SK-N-SH (cell line): ENCODE data around the gene SHB. TPM values are rescaled to one million over a fixed set of nuclear protein-coding genes. Genes with fewer than 3 reads are reported as not detected.

Source experiments
- CTCF ChIA-PET: fragments of 300-600, 350-600 bp; formaldehyde crosslinking; extraction: SDS; loops from one replicate; lab custom pipeline; 2021; lab: Yijun Ruan, JAX
- POLR2A ChIA-PET: fragments of 350-600 bp; sonication (Branson Sonifier 250); formaldehyde crosslinking; extraction: SDS; loops from one replicate; lab custom pipeline; 2020; ENCODE audit warnings: antibody characterized with exemption, inconsistent platforms; lab: Yijun Ruan, JAX
- DNase-seq: peaks from one replicate; pipeline ENCODE4 v3.0.0; 2012
- H2AFZ ChIP-seq: fragments of 200-600 bp; sonication (generic); 2 replicates; pipeline ENCODE4 v1.8.1; 2016; ENCODE audit warnings: antibody characterized with exemption, mild to moderate bottlenecking, low read depth
- H3F3A ChIP-seq: fragments of 200-600 bp; sonication (generic); replicated peaks from 2 replicates; pipeline ENCODE3; 2016; ENCODE audit warnings: antibody characterized with exemption, mild to moderate bottlenecking; ENCODE audit not compliant: insufficient read depth
- H3K27ac ChIP-seq, 2 experiments: fragments of 200-500 bp in 1 of 2; fragments of 200-600 bp in 1 of 2; sonication (Bioruptor generic) in 1 of 2; sonication (generic), shearing (Covaris generic) in 1 of 2; 2 replicates each; pipeline versions ENCODE4 v1.5.1 to v1.6.1; 2014 to 2016; ENCODE audit warnings: low read depth in 2 of 2, inconsistent platforms in 1 of 2, low read length in 1 of 2, mild to moderate bottlenecking in 1 of 2, mixed read lengths in 1 of 2
- H3K27me3 ChIP-seq: fragments of 200-600 bp; sonication (generic), shearing (Covaris generic); 2 replicates; pipeline ENCODE4 v1.6.1; 2016; ENCODE audit warnings: mixed run types; ENCODE audit not compliant: insufficient read depth
- H3K36me3 ChIP-seq, 2 experiments: fragments of 200-500 bp in 1 of 2; fragments of 200-600 bp in 1 of 2; sonication (Bioruptor generic) in 1 of 2; sonication (generic) in 1 of 2; replicated peaks in 1 of 2; 2 replicates each; pipeline versions ENCODE3 to v1.5.1; 2014 to 2016; ENCODE audit warnings: low read length in 1 of 2, mild to moderate bottlenecking in 1 of 2; ENCODE audit not compliant: insufficient read depth in 2 of 2, control insufficient read depth in 1 of 2
- H3K4me1 ChIP-seq, 2 experiments: fragments of 200-500 bp in 1 of 2; fragments of 200-600 bp in 1 of 2; sonication (Bioruptor generic) in 1 of 2; sonication (generic), shearing (Covaris generic) in 1 of 2; 2 replicates each; pipeline versions ENCODE4 v1.5.1 to v1.6.1; 2014 to 2016; ENCODE audit warnings: low read depth in 1 of 2, low read length in 1 of 2, mixed run types in 1 of 2; ENCODE audit not compliant: insufficient read depth in 2 of 2, control insufficient read depth in 1 of 2
- H3K4me2 ChIP-seq: fragments of 200-600 bp; sonication (generic), shearing (Covaris generic); 2 replicates; pipeline ENCODE4 v1.6.1; 2017; ENCODE audit warnings: mixed run types
- H3K4me3 ChIP-seq, 2 experiments: fragments of 200-500 bp in 1 of 2; fragments of 200-600 bp in 1 of 2; sonication (Bioruptor generic) in 1 of 2; sonication (generic), shearing (Covaris generic) in 1 of 2; 2 replicates each; pipeline versions ENCODE4 v1.5.1 to v1.8.1; 2014 to 2016; ENCODE audit warnings: low read depth in 2 of 2, inconsistent platforms in 1 of 2, low read length in 1 of 2, mild to moderate bottlenecking in 1 of 2, mixed read lengths in 1 of 2, moderate library complexity in 1 of 2
- H3K79me2 ChIP-seq: fragments of 200-600 bp; sonication (generic); 2 replicates; pipeline ENCODE4 v1.8.1; 2017; ENCODE audit warnings: mild to moderate bottlenecking; ENCODE audit not compliant: insufficient read depth
- H3K9ac ChIP-seq: fragments of 200-600 bp; sonication (generic); 2 replicates; pipeline ENCODE4 v1.6.1; 2017; ENCODE audit warnings: mixed run types
- H3K9me2 ChIP-seq: fragments of 200-600 bp; sonication (generic); 2 replicates; pipeline ENCODE4 v1.6.1; 2017; ENCODE audit warnings: mixed run types
- H3K9me3 ChIP-seq: fragments of 200-600 bp; sonication (generic); 2 replicates; pipeline ENCODE4 v1.6.1; 2017; ENCODE audit warnings: mixed run types, mild to moderate bottlenecking, moderate library complexity
- H4K20me1 ChIP-seq: fragments of 200-600 bp; sonication (generic); 2 replicates; pipeline ENCODE4 v1.6.1; 2017; ENCODE audit warnings: mild to moderate bottlenecking, mixed run types; ENCODE audit not compliant: insufficient read depth
- EZH2phosphoT487 ChIP-seq: fragments of 200-600 bp; sonication (generic); IDR thresholded peaks from 2 replicates; pipeline ENCODE4 v1.6.1; 2017; ENCODE audit warnings: low read depth, mixed run types, mild to moderate bottlenecking, antibody characterized with exemption, moderate library complexity, borderline replicate concordance
- GATA2 ChIP-seq: sonication (generic); formaldehyde crosslinking; IDR thresholded peaks from 2 replicates; pipeline ENCODE4 v1.5.0; 2020; ENCODE audit warnings: mild to moderate bottlenecking, missing genetic modification reagents
- MEF2A ChIP-seq: IDR thresholded peaks from 2 replicates; pipeline ENCODE4 v1.4.0; 2012; ENCODE audit warnings: low read depth, borderline replicate concordance
- MXI1 ChIP-seq: IDR thresholded peaks from 2 replicates; pipeline ENCODE4 v1.6.1; 2012; ENCODE audit warnings: mild to moderate bottlenecking, low read depth, low read length, improper control_type of control experiment
- NRF1 ChIP-seq: IDR thresholded peaks from 2 replicates; pipeline ENCODE4 v1.6.1; 2012; ENCODE audit warnings: low read depth, mild to moderate bottlenecking, low read length
- RAD21 ChIP-seq: IDR thresholded peaks from 2 replicates; pipeline ENCODE4 v1.6.1; 2012; ENCODE audit warnings: mild to moderate bottlenecking, low read length
- RXRA ChIP-seq: IDR thresholded peaks from 2 replicates; pipeline ENCODE4 v1.4.0; 2012; ENCODE audit warnings: low read depth, mild to moderate bottlenecking, borderline replicate concordance
- SMC3 ChIP-seq: IDR thresholded peaks from 2 replicates; pipeline ENCODE4 v1.6.1; 2012; ENCODE audit warnings: low read depth, low read length, improper control_type of control experiment
- TCF12 ChIP-seq: IDR thresholded peaks from 2 replicates; pipeline ENCODE4 v1.4.0; 2012
- WGBS: methylation state at CpG from one replicate; pipeline ENCODE4 v1.1.6; 2017; ENCODE audit warnings: low lambda C conversion rate; 5-methylcytosine and 5-hydroxymethylcytosine counted together
- polyA plus RNA-seq, 3 experiments: library from polyadenylated mRNA; depleted of rRNA; stranded (reverse); fragments of >200 nt; gene quantifications; 2 replicates each; pipeline ENCODE4 v1.2.3, GENCODE V29; 2012
- TF ChIP-seq, protein P1 (sequence below): IDR thresholded peaks from 2 replicates; pipeline ENCODE4; 2012
- TF ChIP-seq, protein P2 (sequence below): IDR thresholded peaks from 2 replicates; pipeline ENCODE4 v1.6.1; 2012; ENCODE audit warnings: mild to moderate bottlenecking, low read depth, low read length, moderate library complexity
- TF ChIP-seq, protein P3 (sequence below): fragments of 200-600 bp; sonication (generic); IDR thresholded peaks from 2 replicates; pipeline ENCODE4 v1.6.1; 2017; ENCODE audit warnings: antibody characterized with exemption, mild to moderate bottlenecking, moderate library complexity

SHB gene
- polyA plus RNA-seq, 1 of the 3 experiments (the other 2 are of a cell fraction) = 26.0 TPM

DNA sequence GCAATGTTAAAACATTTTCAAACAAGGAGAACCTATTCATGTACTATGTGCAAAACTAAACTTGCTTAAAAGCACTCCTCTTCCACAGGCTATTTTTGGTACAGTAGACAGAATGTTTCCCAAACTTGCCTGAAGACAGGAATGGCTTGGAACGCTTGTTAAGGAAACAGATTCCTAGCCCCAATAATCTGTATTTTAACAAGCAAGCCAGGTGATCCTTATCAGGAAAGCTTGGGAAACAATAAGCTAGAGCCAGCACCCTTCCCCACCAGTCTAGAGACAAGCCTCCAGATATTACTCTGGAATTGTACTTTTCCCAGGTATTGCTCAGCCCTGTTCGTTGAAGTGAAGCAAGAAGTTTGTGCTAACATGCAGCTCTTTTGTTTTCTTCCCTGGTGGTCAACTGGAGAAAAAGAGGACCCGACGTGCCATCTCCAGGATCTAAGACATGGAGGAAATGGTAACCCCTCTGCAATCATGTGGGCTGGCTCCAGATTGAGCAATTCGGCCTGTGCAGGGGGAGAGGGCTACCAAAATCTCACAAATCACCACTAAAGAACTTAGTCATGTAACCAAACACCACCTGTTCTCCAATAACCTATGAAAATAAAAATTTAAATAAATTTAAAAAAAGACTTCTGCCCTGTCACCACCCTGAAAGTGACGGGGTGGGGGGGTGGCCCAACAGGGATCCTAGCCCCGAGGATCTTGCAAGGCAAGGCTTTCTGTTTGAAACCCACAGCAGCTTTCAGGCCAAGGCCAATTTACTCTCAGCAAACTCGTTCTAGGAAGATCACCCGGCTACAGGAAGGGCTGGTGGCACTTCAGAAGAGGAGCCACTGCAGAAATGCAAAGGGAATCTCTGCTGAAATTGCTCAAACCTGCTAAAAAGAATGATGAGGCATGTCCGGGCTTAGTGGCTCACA is 48.6 kb downstream of the SHB start:
- H3K79me2 ChIP-seq = peaks cover 98% of the 10 kb centered on the region

GRCh38 chr9:38019731-38020130 is 49.3 kb downstream of the SHB start:
- peaks cover 73 to 85% of the 10 kb centered on the region in 2 experiments for H3K4me1 ChIP-seq
- H4K20me1 ChIP-seq = no peaks in the 10 kb centered on the region
- TF ChIP-seq TCF12 (peak; percentile 19; the same call in 1 of the 2 replicates), RXRA (no peak), MXI1 (no peak), RAD21 (no peak), GATA2 (CRISPR knock-in tag) (no peak), EZH2phosphoT487 (no peak)
- TF ChIP-seq, protein P1, sequence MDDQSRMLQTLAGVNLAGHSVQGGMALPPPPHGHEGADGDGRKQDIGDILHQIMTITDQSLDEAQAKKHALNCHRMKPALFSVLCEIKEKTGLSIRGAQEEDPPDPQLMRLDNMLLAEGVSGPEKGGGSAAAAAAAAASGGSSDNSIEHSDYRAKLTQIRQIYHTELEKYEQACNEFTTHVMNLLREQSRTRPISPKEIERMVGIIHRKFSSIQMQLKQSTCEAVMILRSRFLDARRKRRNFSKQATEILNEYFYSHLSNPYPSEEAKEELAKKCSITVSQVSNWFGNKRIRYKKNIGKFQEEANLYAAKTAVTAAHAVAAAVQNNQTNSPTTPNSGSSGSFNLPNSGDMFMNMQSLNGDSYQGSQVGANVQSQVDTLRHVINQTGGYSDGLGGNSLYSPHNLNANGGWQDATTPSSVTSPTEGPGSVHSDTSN = no peak
- TF ChIP-seq, protein P2, sequence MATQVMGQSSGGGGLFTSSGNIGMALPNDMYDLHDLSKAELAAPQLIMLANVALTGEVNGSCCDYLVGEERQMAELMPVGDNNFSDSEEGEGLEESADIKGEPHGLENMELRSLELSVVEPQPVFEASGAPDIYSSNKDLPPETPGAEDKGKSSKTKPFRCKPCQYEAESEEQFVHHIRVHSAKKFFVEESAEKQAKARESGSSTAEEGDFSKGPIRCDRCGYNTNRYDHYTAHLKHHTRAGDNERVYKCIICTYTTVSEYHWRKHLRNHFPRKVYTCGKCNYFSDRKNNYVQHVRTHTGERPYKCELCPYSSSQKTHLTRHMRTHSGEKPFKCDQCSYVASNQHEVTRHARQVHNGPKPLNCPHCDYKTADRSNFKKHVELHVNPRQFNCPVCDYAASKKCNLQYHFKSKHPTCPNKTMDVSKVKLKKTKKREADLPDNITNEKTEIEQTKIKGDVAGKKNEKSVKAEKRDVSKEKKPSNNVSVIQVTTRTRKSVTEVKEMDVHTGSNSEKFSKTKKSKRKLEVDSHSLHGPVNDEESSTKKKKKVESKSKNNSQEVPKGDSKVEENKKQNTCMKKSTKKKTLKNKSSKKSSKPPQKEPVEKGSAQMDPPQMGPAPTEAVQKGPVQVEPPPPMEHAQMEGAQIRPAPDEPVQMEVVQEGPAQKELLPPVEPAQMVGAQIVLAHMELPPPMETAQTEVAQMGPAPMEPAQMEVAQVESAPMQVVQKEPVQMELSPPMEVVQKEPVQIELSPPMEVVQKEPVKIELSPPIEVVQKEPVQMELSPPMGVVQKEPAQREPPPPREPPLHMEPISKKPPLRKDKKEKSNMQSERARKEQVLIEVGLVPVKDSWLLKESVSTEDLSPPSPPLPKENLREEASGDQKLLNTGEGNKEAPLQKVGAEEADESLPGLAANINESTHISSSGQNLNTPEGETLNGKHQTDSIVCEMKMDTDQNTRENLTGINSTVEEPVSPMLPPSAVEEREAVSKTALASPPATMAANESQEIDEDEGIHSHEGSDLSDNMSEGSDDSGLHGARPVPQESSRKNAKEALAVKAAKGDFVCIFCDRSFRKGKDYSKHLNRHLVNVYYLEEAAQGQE = no peak
- TF ChIP-seq, protein P3, sequence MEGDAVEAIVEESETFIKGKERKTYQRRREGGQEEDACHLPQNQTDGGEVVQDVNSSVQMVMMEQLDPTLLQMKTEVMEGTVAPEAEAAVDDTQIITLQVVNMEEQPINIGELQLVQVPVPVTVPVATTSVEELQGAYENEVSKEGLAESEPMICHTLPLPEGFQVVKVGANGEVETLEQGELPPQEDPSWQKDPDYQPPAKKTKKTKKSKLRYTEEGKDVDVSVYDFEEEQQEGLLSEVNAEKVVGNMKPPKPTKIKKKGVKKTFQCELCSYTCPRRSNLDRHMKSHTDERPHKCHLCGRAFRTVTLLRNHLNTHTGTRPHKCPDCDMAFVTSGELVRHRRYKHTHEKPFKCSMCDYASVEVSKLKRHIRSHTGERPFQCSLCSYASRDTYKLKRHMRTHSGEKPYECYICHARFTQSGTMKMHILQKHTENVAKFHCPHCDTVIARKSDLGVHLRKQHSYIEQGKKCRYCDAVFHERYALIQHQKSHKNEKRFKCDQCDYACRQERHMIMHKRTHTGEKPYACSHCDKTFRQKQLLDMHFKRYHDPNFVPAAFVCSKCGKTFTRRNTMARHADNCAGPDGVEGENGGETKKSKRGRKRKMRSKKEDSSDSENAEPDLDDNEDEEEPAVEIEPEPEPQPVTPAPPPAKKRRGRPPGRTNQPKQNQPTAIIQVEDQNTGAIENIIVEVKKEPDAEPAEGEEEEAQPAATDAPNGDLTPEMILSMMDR = no peak
- no peaks in the 10 kb centered on the region for H3K27me3 ChIP-seq
- WGBS = 55% methylated on average over 3 of the region's 3 CpGs
- no peak for DNase-seq
- H3K9me2 ChIP-seq = no peaks in the 10 kb centered on the region
- no peaks in the 10 kb centered on the region for H3K9me3 ChIP-seq
- peak overlapping the region; percentile 61; the same call in 1 of the 2 replicates for H3K9ac ChIP-seq
- peaks cover 10 to 18% of the 10 kb centered on the region in 2 experiments for H3K36me3 ChIP-seq
- ChIA-PET CTCF (interaction anchor here (1.1 to 2.0 kb wide), 6 partner anchors 21 to 106 kb away, joined by 3 to 9 read pairs (median 4); partner anchors contain the start of gene SHB), POLR2A (interaction anchor here (1.0 kb wide), 1 partner anchor 44 kb away, joined by 3 read pairs; no protein-coding TSS in a partner anchor)
- H3F3A ChIP-seq = peaks cover 43% of the 10 kb centered on the region
- peak overlapping the region; percentile 72 for H3K4me2 ChIP-seq
- no peak overlapping the region for H2AFZ ChIP-seq
- H3K4me3 ChIP-seq = peak overlapping the region in 1 of 2 experiments; percentile 18; a peak in 1 of 4 replicates
- peaks cover 98% of the 10 kb centered on the region for H3K79me2 ChIP-seq
- peak overlapping the region; percentile 97 to 99 for H3K27ac ChIP-seq

More for the DNA sequence above, 48.6 kb downstream of the SHB start:
- Histone ChIP-seq H3K4me3 (no peak overlapping the region; a peak in 1 of 4 replicates), H3K27me3 (no peaks in the 10 kb centered on the region), H3K9ac (peak overlapping the region; percentile 61; the same call in 1 of the 2 replicates), H3K9me3 (no peaks in the 10 kb centered on the region), H3K36me3 (peaks cover 7 to 12% of the 10 kb centered on the region in 2 experiments), H3K4me2 (peak overlapping the region; percentile 72), H4K20me1 (no peaks in the 10 kb centered on the region), H3K27ac (peak overlapping the region; percentile 97 to 99), H2AFZ (no peak overlapping the region), H3K4me1 (peaks cover 80 to 92% of the 10 kb centered on the region in 2 experiments), H3F3A (peaks cover 45% of the 10 kb centered on the region), H3K9me2 (no peaks in the 10 kb centered on the region)
- ChIA-PET POLR2A (interaction anchor here (1.0 kb wide), 1 partner anchor 43 kb away, joined by 3 read pairs; no protein-coding TSS in a partner anchor), CTCF (interaction anchor here (0.7 to 2.0 kb wide), 7 partner anchors 22 to 107 kb away, joined by 3 to 9 read pairs (median 4); partner anchors contain the start of gene SHB)
- TF ChIP-seq NRF1 (no peak), GATA2 (CRISPR knock-in tag) (peak; percentile 35; the same call in 1 of the 2 replicates), SMC3 (no peak), MEF2A (no peak)
- 54% methylated on average over 10 of the region's 10 CpGs for WGBS
- DNase-seq = no peak
